ENCODE measurements around the gene TMEM179B.
"Not testable (repeated sequence)": the region's sequence is repeated elsewhere in the genome, so short reads cannot be mapped to it uniquely, and the experiment has no call there.

TMEM179B gene

GRCh38 chr11:62806611-62807121, 19.5 kb downstream of the TMEM179B start:
- peaks cover 36% of the 10 kb centered on the region for H3K36me3 ChIP-seq (ENCODE audit: control insufficient read depth, insufficient read depth, low read length)
- no peak overlapping the region for H3K4me3 ChIP-seq (ENCODE audit: extremely low read depth, insufficient read depth, low read length, poor library complexity, severe bottlenecking)
- peak overlapping the region; percentile 81 for H3K27ac ChIP-seq (ENCODE audit: low read depth, low read length, severe bottlenecking)
- WGBS, 2 experiments (ENCODE audit: insufficient coverage in 2 of 2): 75 to 84% methylated on average over 5 of the region's 5 CpGs
- H3K9me3 ChIP-seq (ENCODE audit: control insufficient read depth, low read length): no peaks in the 10 kb centered on the region
- H3K4me1 ChIP-seq (ENCODE audit: control insufficient read depth, insufficient read depth, low read length, poor library complexity, severe bottlenecking): peaks cover 19% of the 10 kb centered on the region

GRCh38 chr11:62810748-62811147, 23.5 kb downstream of the TMEM179B start:
- Histone ChIP-seq H3K9me3 (ENCODE audit: control insufficient read depth, low read length) (no peaks in the 10 kb centered on the region), H3K4me3 (ENCODE audit: extremely low read depth, insufficient read depth, low read length, poor library complexity, severe bottlenecking) (no peak overlapping the region), H3K36me3 (ENCODE audit: control insufficient read depth, insufficient read depth, low read length) (peaks cover 42% of the 10 kb centered on the region), H3K4me1 (ENCODE audit: control insufficient read depth, insufficient read depth, low read length, poor library complexity, severe bottlenecking) (peaks cover 14% of the 10 kb centered on the region), H3K27ac (ENCODE audit: low read depth, low read length, severe bottlenecking) (no peak overlapping the region)
- 82 to 100% methylated on average over 1 of the region's 1 CpG for WGBS, 2 experiments (ENCODE audit: insufficient coverage in 2 of 2)

GRCh38 chr11:62811659-62812058, 24.5 kb downstream of the TMEM179B start:
- Histone ChIP-seq H3K4me1 (ENCODE audit: control insufficient read depth, insufficient read depth, low read length, poor library complexity, severe bottlenecking) (peaks cover 8% of the 10 kb centered on the region), H3K36me3 (ENCODE audit: control insufficient read depth, insufficient read depth, low read length) (peaks cover 51% of the 10 kb centered on the region), H3K4me3 (ENCODE audit: extremely low read depth, insufficient read depth, low read length, poor library complexity, severe bottlenecking) (no peak overlapping the region), H3K27ac (ENCODE audit: low read depth, low read length, severe bottlenecking) (no peak overlapping the region), H3K9me3 (ENCODE audit: control insufficient read depth, low read length) (no peaks in the 10 kb centered on the region)
- WGBS, 2 experiments (ENCODE audit: insufficient coverage in 2 of 2): 100% methylated on average over 2 of the region's 2 CpGs

GRCh38 chr11:62816557-62816956, 29.4 kb downstream of the TMEM179B start:
- Histone ChIP-seq H3K9me3 (ENCODE audit: control insufficient read depth, low read length) (no peaks in the 10 kb centered on the region), H3K4me1 (ENCODE audit: control insufficient read depth, insufficient read depth, low read length, poor library complexity, severe bottlenecking) (no peaks in the 10 kb centered on the region), H3K27ac (ENCODE audit: low read depth, low read length, severe bottlenecking) (no peak overlapping the region), H3K4me3 (ENCODE audit: extremely low read depth, insufficient read depth, low read length, poor library complexity, severe bottlenecking) (no peak overlapping the region), H3K36me3 (ENCODE audit: control insufficient read depth, insufficient read depth, low read length) (peaks cover 75% of the 10 kb centered on the region)
- 78 to 91% methylated on average over 1 to 4 of the region's 8 CpGs for WGBS, 2 experiments (ENCODE audit: insufficient coverage in 2 of 2)

- no peak overlapping the region for H3K27ac ChIP-seq (ENCODE audit: low read depth, low read length, severe bottlenecking)
- H3K9me3 ChIP-seq (ENCODE audit: control insufficient read depth, low read length): no peaks in the 10 kb centered on the region
- 91 to 94% methylated on average over 4 of the region's 4 CpGs for WGBS, 2 experiments (ENCODE audit: insufficient coverage in 2 of 2)
- H3K36me3 ChIP-seq (ENCODE audit: control insufficient read depth, insufficient read depth, low read length): peaks cover 81% of the 10 kb centered on the region
- no peaks in the 10 kb centered on the region for H3K4me1 ChIP-seq (ENCODE audit: control insufficient read depth, insufficient read depth, low read length, poor library complexity, severe bottlenecking)
- no peak overlapping the region for H3K4me3 ChIP-seq (ENCODE audit: extremely low read depth, insufficient read depth, low read length, poor library complexity, severe bottlenecking)
Measured at GRCh38 chr11:62817129-62817528, 29.9 kb downstream of the TMEM179B start.

GRCh38 chr11:62823677-62824076, 36.5 kb downstream of the TMEM179B start:
- no peak overlapping the region for H3K27ac ChIP-seq (ENCODE audit: low read depth, low read length, severe bottlenecking)
- no peaks in the 10 kb centered on the region for H3K9me3 ChIP-seq (ENCODE audit: control insufficient read depth, low read length)
- H3K4me3 ChIP-seq (ENCODE audit: extremely low read depth, insufficient read depth, low read length, poor library complexity, severe bottlenecking): no peak overlapping the region
- no peaks in the 10 kb centered on the region for H3K4me1 ChIP-seq (ENCODE audit: control insufficient read depth, insufficient read depth, low read length, poor library complexity, severe bottlenecking)
- 89 to 95% methylated on average over 2 of the region's 3 CpGs for WGBS, 2 experiments (ENCODE audit: insufficient coverage in 2 of 2)
- H3K36me3 ChIP-seq (ENCODE audit: control insufficient read depth, insufficient read depth, low read length): peaks cover 87% of the 10 kb centered on the region

- H3K9me3 ChIP-seq (ENCODE audit: control insufficient read depth, low read length); H3K4me3 ChIP-seq (ENCODE audit: extremely low read depth, insufficient read depth, low read length, poor library complexity, severe bottlenecking); H3K27ac ChIP-seq (ENCODE audit: low read depth, low read length, severe bottlenecking); H3K4me1 ChIP-seq (ENCODE audit: control insufficient read depth, insufficient read depth, low read length, poor library complexity, severe bottlenecking): not testable (repeated sequence)
- H3K36me3 ChIP-seq (ENCODE audit: control insufficient read depth, insufficient read depth, low read length): peaks cover 69% of the 10 kb centered on the region
- 93 to 98% methylated on average over 6 to 7 of the region's 8 CpGs for WGBS, 2 experiments (ENCODE audit: insufficient coverage in 2 of 2)
Measured at GRCh38 chr11:62828130-62828529, 40.9 kb downstream of the TMEM179B start.

GRCh38 chr11:62830904-62831519, 43.8 kb downstream of the TMEM179B start:
- Histone ChIP-seq H3K9me3 (ENCODE audit: control insufficient read depth, low read length) (no peaks in the 10 kb centered on the region), H3K36me3 (ENCODE audit: control insufficient read depth, insufficient read depth, low read length) (peaks cover 68% of the 10 kb centered on the region)
- 0% methylated on average over 7 to 24 of the region's 33 CpGs for WGBS, 2 experiments (ENCODE audit: insufficient coverage in 2 of 2)

GRCh38 chr11:62831520-62832335, 44.5 kb downstream of the TMEM179B start, which contains the start of gene STX5:
STX5 (minus strand) TSS chr11:62832051; CDS start chr11:62831243, 808 bp downstream.
- WGBS, 2 experiments (ENCODE audit: insufficient coverage in 2 of 2): 0% methylated on average over 32 to 49 of the region's 65 CpGs
- Histone ChIP-seq H3K36me3 (ENCODE audit: control insufficient read depth, insufficient read depth, low read length) (peaks cover 71% of the 10 kb centered on the region), H3K9me3 (ENCODE audit: control insufficient read depth, low read length) (no peaks in the 10 kb centered on the region), H3K4me3 (ENCODE audit: extremely low read depth, insufficient read depth, low read length, poor library complexity, severe bottlenecking) (peak within 1 kb of the TSS; percentile 85), H3K4me1 (ENCODE audit: control insufficient read depth, insufficient read depth, low read length, poor library complexity, severe bottlenecking) (peaks cover 8% of the 10 kb centered on the region), H3K27ac (ENCODE audit: low read depth, low read length, severe bottlenecking) (peak within 1 kb of the TSS; percentile 100)

More at GRCh38 chr11:62830904-62831519, 43.8 kb downstream of the TMEM179B start:
- Histone ChIP-seq H3K4me1 (ENCODE audit: control insufficient read depth, insufficient read depth, low read length, poor library complexity, severe bottlenecking) (peaks cover 8% of the 10 kb centered on the region), H3K27ac (ENCODE audit: low read depth, low read length, severe bottlenecking) (peak overlapping the region; percentile 100), H3K4me3 (ENCODE audit: extremely low read depth, insufficient read depth, low read length, poor library complexity, severe bottlenecking) (peak overlapping the region; percentile 85)

- Histone ChIP-seq H3K36me3 (ENCODE audit: control insufficient read depth, insufficient read depth, low read length) (peaks cover 69% of the 10 kb centered on the region), H3K4me1 (ENCODE audit: control insufficient read depth, insufficient read depth, low read length, poor library complexity, severe bottlenecking) (peaks cover 8% of the 10 kb centered on the region), H3K27ac (ENCODE audit: low read depth, low read length, severe bottlenecking) (peak within 1 kb of the TSS; percentile 100), H3K4me3 (ENCODE audit: extremely low read depth, insufficient read depth, low read length, poor library complexity, severe bottlenecking) (peak within 1 kb of the TSS; percentile 85), H3K9me3 (ENCODE audit: control insufficient read depth, low read length) (no peaks in the 10 kb centered on the region)
- 19 to 25% methylated on average over 34 to 38 of the region's 40 CpGs for WGBS, 2 experiments (ENCODE audit: insufficient coverage in 2 of 2)
Measured at GRCh38 chr11:62832336-62833234, 45.4 kb downstream of the TMEM179B start, which contains the start of gene TEX54. TEX54 (minus strand) TSS chr11:62832841.

All from mesodermal cell (in vitro differentiated cells).